Cardiac ventricle fibroblast (primary cell): Measurements from ENCODE around the gene NFKBIB. TPM values are rescaled to one million over a fixed set of nuclear protein-coding genes. Genes with fewer than 3 reads are reported as not detected.

Experiments
- total RNA-seq: library from RNA; depleted of rRNA; stranded (reverse); fragments of >200 nt; gene quantifications from 2 replicates; pipeline ENCODE4 v1.2.3, GENCODE V29; 2015

The NFKBIB gene, protein sequence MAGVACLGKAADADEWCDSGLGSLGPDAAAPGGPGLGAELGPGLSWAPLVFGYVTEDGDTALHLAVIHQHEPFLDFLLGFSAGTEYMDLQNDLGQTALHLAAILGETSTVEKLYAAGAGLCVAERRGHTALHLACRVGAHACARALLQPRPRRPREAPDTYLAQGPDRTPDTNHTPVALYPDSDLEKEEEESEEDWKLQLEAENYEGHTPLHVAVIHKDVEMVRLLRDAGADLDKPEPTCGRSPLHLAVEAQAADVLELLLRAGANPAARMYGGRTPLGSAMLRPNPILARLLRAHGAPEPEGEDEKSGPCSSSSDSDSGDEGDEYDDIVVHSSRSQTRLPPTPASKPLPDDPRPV
- total RNA-seq: 10.3 and 16.1 TPM in 2 replicates

DNA sequence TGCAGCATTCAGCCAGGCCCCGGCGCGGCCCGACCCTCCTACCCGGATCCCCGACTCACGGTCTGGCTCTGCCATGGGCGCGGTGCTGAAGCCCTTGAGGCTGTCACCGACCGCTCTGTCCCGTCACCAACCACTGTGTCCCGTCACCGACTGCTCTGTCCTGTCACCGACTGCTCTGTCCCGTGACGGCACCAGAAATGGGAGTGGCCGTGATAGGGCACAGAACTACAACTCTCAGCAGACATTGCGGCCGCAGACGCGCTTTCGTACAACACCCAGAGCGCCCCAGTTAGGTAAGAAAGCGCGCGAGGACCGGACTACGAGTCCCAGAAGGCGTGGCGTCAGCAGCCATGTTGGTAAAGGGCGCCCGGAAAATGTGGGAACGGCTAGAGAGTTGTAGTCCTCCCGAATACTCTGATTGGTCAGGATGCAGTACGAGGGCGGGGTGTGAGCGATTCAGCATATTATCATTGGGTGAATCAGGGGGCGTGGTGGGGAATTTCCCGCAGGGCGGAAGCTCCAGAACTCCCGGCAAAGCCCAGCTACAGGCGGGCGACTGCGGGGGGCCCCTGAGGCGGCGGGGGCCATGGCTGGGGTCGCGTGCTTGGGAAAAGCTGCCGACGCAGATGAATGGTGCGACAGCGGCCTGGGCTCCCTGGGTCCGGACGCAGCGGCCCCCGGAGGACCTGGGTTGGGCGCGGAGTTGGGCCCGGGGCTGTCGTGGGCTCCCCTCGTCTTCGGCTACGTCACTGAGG lies at the start of gene NFKBIB, which contains the start of gene SIRT2:
TSS of gene NFKBIB (plus strand) at position 523 of the 755 bp plus-strand sequence. CDS start at position 587, 64 bp downstream.
TSS of gene SIRT2 (minus strand) at position 172 of the 755 bp plus-strand sequence. CDS start at position 75, 97 bp downstream.

DNA sequence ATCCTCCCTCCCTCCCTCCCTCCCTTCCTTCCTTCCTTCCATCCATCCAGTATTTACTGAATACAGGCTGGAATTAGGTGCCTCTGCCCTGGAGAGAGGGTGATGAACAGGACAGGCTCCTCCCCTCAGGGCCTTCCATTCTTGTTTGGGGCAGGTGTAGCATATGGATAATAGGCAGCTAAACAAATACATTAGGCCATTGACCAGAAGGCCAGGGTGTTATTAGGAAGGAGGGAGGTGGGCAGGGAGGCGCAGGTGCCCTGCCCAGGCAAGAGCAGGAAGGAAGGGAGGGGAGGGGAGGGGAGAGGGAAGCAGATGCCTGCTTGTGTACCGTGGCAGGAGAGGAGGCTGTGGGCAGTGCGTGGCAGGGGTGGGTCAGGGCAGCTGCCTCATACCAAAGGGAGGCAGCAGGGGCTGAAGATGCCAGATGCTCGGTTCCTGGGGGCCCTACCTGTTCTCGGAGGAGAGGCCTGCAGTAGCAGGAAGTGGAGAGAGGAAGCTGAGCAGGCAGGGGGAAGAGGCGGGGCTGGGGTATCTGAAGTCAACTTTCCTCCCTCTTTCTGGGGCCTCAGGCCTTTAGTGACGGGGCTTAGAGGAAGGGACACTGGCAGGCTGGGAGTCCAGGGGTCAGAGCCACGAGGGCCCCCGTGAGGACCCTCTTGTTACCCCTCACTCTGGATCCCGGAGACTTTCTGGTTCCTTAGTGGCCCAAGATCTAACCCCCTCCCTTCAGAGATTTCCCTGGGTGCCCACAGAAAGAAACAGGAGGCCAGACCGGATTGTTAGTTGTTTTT lies 21.8 kb upstream of the NFKBIB start, which contains the start of gene RINL:
TSS of gene RINL (minus strand) at position 495 of the 794 bp plus-strand sequence. CDS start 1,533 bp downstream, outside the sequence.

DNA sequence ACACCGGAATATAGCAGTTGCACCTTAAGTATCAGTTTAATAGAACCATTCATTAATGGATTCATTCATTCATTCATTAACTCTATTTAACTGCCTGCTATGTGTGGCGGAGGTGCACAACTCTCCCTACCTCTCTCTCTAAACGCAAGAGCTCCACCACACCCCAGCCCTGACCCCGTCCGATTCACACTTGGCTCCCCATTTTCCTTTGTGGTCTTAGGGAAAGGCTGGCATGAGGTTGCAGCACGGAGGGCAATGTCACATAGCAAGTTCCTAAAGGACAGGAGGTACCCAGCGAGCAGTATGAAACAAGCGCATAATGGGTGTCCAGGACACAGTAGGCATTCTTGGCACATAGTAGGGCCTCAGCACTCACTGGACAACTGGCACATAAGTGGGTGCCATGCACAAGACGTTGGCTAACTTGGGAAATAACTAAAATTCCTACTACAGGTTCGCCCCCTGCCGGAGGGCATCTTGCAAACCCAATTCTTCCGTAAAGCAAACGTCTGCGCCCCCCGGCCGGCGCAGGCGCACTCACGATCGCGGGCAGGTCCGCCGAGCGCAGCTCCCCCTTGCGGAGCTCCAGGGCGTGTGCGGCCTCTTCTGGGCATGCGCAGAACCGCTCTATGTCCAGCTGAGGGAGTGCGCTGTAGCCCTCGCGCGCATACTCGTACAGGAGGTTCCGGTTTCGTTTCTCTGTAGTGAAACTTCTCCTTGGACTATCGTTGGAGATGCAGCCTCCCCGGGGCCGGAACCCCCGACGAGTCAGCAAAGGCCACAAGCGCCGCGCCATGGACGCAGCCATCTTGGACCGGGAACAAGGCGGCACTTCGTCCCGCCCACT lies 30.4 kb downstream of the NFKBIB start, which contains the start of gene SARS2:
TSS of gene SARS2 (minus strand) at position 835 of the 847 bp plus-strand sequence. CDS start at position 808, 27 bp downstream.

DNA sequence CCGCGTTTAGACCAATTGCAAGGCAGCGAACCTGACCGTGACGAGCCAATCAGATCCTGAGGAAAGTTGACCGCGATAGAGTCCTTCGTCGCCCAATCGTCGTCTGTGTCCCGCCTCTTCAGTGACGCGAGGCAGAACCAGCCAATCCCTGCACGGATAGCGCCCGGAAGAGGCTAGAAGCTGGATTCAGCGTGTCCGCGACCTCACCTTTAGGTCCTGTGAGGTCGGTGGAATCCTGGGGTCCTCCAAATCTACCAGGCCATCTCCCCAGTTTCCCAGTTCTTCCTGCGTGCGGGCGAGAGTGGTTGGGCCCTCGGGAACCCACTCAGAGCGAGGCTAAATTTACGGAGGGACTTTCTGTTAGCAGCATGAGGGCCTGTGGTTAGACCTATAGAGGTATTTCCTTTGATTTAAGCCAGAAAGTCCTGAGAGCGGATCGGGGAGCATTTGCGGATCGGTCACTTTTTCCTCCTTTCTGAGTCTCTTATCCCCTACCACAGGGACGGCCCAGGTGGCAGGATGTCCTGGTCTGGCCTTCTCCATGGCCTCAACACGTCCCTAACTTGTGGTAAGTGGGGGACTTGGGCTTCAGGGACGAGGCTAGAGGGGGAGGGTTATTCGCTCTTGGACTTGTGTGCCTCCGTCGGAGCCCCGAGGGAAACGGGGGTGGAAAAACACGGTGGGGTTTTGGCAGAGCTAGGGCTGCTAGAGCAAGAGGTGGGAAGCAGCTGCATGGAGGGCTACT lies 31.2 kb downstream of the NFKBIB start, which contains the start of gene MRPS12:
TSS of gene MRPS12 (plus strand) at position 169 of the 745 bp plus-strand sequence. CDS start at position 520, 351 bp downstream.

Other genes starting within 250 kb of the NFKBIB start
- not detected in 2 replicates for gene CAPN12, start 155.5 kb upstream of the NFKBIB start, total RNA-seq
- not detected in 2 replicates for gene LGALS7, start 126.5 kb upstream of the NFKBIB start, total RNA-seq
- not detected in 2 replicates for gene LGALS7B, start 110.8 kb upstream of the NFKBIB start, total RNA-seq
- gene LGALS4, start 87.0 kb upstream of the NFKBIB start, total RNA-seq: not detected in 2 replicates
- 67.3 and 78.4 TPM in 2 replicates for gene ECH1, start 68.2 kb upstream of the NFKBIB start, total RNA-seq
- gene HNRNPL, start 50.0 kb upstream of the NFKBIB start, total RNA-seq: 160 and 169 TPM in 2 replicates
- gene RINL, start 21.7 kb upstream of the NFKBIB start, total RNA-seq: 2.4 and 5.2 TPM in 2 replicates
- gene SIRT2, start 351 bp upstream of the NFKBIB start, total RNA-seq: 50.6 and 51.1 TPM in 2 replicates
- gene CCER2, start 12.2 kb downstream of the NFKBIB start, total RNA-seq: not detected in 2 replicates
- gene SARS2, start 30.8 kb downstream of the NFKBIB start, total RNA-seq: 11.1 and 16.3 TPM in 2 replicates
- 34.8 and 35.0 TPM in 2 replicates for gene MRPS12, start 31.0 kb downstream of the NFKBIB start, total RNA-seq
- 35.4 and 36.2 TPM in 2 replicates for gene FBXO17, start 75.8 kb downstream of the NFKBIB start, total RNA-seq
- gene FBXO27, start 132.6 kb downstream of the NFKBIB start, total RNA-seq: 1.6 and 7.0 TPM in 2 replicates
- gene ACP7, start 184.4 kb downstream of the NFKBIB start, total RNA-seq: not detected in 2 replicates
- gene PAK4, start 225.8 kb downstream of the NFKBIB start, total RNA-seq: 6.9 and 12.2 TPM in 2 replicates